Pons (tissue), 1 donor: Measurements from ENCODE around the gene ERCC5.

ENCODE experiments used
- DNase-seq: peaks from one replicate; pipeline ENCODE4 v3.0.0-alpha.2; 2016; ENCODE audit warnings: low spot score

ERCC5 gene

DNA sequence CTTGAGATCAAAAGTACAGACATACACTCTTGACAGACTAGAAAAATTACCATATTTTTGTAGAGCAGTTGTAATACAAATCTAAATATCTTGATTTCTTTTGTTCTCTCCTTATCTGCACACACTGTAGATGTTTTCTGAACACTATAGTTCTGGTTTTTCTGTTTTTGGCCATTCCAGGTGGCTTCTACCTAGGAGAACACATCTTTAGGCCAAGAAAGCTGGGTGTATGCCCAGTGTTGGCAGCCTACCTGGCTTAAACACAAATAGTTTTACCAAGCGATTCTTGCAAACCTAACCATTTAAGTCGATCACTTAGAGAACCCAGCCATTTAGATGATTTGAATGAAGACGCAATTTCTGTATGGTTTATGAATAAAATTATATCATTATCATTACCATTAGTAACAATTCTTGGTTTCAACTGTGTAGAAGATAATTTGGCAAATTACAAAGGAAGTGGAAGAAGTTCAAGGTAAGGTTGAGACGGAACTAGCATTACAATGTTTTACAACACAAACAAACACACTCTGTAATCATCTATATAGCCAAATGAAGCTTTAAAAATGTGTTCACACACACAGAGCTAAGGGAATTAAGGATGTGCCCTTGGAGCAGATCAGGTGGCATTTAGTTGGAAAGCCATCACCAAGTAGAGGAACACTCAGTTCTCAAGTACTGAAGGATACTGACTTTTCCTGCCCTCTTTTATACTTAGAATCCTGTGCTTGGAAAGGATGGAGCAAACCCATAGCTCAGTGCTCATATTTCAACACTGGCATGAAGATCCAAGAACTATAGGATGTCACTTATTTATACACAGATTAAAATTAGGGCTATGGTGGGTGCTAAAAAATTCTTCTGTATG lies 36.2 kb downstream of the ERCC5 start:
- peak; percentile 17 for DNase-seq

DNA sequence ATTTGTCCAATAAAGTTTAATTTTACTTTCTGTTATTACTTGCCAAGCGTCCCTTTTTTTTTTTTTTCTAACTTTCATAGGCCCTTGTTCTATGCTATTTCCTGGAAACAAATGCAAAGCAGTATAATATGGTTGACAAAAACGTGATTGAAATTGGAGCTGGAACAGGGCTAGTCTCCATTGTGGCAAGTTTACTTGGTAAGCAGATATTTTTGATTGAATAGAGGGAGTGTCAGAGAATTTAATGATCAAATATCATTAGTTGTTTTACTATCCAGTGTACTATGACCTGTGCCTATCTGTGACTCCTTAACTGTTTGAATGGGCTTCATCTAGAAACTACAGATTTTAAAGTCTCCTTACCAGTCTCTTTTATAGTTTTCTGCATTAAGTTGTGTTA lies 46.7 kb downstream of the ERCC5 start:
- DNase-seq: no peak

DNA sequence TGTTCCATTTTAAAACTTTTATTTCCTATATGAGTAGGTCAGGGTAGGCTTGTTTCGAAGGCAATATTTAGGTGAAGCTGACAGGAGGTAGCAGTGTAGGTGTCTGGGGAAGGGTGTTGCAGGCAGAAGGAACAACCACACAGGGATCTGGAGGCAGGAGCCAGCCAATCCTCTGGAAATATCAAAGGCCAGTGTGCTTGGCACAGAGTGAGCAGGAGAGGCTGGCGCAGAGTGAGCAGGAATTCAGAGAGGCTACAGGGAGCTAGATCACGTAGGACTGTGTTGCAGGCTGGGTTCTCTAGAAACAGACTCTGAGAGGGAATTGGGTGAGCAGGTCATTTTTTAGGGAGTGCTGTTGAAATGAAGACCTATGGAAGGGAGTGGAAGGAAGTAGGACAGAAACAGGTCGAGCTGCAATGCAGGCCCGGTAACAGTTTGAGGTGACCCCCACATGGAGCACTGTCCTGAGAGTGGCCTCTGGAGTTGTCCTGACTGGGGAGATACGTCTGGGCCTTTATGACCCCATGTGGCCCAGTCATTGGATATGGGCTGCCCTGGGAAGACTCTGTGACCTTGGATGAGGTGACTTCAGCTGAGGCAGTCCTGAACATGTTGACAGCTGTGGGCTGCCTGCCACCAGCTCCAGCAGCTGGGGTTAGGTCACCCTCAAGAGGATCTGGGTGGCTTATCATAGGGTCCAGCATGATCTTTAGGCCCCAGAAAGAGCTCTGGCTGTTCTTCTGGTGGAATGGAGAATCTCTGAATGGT lies 51.7 kb downstream of the ERCC5 start:
- no peak for DNase-seq

DNA sequence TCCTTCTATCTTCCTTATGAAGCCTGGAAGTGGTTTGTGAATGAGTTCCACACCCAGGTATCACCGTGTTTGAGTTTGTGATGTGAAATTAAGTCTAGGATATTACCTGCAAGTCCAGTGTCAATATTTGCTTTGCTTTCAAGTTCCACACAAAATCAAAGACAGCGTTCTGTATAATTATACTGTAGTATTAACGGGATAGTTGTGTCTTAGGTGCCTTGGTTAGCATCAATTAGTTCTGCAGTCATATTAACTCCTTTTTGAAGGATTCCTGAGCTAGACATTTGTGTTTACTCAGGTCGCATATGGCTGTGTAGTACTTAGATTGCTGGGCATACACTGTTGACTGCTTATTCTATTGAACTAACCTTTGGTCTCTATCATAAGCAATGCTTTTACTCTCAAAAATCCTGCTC lies 54.4 kb downstream of the ERCC5 start:
- no peak for DNase-seq

DNA sequence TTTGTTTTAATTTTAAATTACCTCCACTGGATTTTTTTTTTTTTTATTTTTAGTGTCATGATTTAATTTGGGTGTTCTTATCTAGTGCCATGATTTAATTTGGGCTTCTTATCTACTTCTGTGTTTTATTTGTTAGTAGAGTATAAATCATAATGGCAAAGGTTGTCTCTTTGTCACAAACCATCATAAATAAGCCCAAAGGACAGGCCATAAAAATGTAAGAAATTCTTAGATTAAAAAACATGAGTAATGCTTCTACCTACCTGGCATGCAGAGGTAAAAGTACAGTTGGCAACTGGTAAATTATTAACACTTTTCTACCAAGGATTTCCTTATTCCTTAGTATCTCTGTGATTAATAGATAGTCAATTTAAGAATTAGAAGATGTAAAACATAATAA lies 55.2 kb downstream of the ERCC5 start:
- no peak for DNase-seq

DNA sequence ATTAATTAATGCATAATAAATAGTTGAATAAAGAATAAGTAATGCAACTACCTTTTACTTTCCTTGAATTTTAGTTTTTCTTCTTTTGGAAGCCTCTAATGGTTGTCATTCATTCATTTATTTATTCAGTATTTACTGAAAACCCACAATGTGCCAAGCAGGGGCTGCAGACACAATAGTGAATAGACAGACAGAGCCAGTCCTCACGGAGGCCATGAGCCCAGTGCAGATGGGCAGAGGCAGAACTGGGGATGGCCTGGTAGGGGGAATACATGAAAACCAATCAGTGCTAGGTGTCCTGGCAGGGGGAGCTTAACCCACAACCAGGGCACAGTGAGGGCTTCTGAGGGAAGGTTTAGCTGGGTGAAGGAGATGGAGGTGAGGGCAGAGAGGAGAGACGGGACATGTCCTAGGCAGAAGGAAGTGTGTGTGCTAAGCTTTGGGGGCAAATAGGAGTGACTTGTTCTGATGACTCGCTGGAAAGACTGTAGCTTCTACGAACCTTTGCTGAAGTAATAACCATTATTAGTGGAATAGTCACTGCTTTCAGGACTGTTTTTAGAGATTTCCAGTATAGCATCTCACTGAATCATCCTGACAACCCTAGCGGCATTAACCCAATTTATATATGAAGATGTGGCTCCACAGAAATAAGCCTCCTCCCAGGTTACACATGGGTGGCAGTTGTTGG lies 55.9 kb downstream of the ERCC5 start:
- DNase-seq: peak; percentile 24

DNA sequence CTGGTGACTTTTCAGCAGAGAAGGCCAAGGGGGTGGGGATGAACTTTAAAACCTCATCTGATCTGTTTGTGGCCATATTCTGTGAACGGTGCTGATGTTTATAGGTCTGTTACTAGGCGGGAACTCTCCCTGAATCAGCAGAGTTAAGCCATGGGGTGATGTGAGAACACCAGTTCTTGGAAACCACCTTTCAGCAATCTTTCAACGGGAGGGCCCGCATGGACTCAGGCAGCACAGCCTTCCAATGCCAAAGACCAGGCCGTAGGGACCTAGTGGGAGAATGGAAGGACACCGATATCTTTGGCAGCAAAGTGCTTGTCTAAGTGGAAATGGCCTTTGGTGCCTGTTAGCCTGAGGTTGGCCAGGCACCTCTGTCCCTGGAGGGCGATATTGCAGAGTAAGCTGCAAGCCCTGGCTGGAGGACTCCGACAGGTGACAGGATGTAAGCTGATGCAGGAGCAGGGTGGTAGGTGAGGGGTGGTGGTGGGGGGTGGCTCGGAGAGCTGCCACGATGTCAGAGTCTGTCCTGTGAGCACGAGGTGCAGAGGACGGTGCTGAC lies 57.0 kb downstream of the ERCC5 start:
- no peak for DNase-seq

DNA sequence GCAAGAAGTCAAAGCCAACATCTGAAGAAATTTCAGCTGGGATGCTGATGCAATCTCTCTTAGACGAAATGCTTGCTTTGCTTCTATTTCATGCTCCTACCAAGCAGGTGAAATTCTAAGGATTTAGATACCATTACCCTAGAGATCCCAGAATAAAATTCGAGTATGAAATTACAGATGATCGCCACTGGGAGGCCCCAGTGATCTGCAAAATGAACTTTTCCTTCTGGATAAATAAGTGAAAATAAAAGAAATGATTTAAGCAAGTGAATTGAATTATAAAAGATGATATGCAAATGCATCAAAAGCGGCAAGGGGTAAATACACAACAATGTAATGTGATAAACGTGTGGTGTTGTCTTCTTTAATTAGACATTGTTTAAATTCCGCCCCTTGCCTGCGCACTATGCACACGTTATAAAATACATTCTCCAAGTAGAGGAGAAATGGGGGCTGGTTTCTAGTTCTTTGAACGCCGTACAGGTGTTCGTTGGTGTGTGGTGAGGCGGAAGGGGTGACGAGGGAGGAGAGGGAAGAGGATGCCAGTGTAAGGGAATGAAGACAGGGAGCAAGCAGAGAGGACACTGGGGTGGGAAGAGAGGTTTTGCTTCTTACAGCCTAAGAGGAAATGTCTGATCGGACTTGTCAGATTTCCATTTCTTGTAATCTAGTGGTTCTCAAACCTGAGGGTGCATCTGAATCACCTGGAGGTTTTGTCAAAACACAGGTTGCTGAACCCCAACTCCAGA lies 58.0 kb downstream of the ERCC5 start:
- DNase-seq: peak; percentile 24

DNA sequence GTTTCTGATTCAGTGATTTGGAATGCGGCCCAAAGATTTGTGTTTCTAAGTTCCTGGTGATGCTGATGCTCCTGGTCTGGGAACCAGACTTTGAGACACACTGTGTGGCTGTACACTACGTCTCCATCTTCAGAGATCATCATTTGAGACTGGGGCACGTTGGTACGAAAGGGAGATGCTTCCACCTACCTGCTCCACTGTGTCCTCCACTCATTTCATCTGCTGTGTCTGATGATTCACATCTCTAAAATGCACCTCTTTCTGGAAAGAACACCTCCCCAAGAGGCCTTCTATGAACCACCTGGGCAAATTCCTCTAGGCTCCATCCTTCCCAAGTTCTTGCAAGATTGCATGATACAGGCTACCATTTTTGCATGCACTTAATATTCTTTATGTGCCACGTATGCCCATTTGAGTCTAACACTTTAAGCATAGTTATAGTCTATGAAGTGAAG lies 58.6 kb downstream of the ERCC5 start:
- DNase-seq: no peak

DNA sequence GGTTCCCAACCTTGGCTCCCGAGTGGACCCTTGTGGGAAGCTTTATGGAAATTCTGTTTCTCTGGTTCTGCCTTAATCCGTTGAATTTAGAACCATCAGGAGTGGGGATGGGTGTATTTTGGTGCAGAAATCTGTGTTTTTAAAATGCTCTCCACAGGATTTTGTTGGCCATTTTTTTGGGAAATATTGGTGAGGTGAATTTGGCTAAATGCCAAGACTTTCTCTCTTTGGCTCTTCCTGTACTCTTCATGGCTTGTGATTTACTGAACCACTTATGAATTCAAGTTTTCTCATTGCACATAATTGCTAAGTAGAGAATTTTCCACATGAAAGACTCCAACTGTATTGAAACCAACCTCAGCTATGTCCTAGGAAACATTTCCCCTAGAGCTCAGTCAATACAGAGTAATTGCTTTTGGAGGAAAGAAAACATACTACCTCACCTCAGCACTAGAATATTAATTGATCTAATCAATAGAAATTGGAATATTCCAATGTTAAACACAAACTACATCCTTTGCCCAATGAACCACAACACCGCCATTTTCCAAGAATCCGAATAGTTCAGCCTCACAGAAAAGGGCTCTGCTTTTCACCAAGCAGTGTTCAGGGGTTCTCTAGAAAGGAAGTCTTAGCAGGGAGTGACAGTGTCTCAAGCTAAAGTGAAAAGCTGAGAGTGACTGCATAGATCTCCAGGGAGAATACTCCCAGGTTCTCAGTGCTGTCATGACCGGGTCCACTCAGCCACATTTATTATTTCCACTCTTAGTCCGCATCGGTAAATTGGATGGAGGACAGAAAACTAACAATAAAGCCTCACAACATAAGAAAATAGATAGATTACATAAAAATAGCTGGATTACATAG lies 60.3 kb downstream of the ERCC5 start:
- DNase-seq: no peak

DNA sequence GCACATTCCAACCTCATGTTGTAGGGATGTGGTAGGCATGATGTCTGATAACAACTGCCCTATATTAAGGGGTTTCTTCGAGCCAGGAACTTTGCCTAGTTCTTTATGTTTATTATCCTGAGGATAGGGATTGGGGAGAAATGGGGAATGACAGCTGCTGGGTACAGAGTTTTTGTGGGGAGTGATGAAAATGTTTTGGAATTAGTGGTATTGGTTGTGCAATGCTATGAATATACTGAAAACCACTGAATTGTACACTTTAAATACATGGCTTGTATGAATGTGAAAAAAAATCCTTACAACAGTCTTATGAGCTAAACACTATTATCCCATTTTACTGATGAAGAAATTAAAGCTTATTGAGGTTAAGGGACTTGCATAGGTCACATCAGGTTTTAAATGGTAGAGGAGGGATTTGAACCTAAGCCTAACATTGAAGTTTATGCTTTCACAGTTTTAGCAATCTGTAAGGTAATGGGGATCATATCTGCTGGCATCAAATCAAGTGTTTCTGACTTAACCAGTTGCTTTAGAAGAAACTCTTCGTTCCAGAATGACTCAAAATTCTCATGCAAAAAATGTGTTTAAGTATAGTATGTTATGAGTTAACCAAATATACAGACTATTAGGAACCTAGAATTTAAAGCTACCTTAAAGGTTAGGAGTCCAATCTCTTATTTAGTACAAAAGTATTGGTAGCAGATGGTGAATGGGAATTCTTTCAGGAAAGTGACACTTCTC lies 61.4 kb downstream of the ERCC5 start:
- DNase-seq: no peak

DNA sequence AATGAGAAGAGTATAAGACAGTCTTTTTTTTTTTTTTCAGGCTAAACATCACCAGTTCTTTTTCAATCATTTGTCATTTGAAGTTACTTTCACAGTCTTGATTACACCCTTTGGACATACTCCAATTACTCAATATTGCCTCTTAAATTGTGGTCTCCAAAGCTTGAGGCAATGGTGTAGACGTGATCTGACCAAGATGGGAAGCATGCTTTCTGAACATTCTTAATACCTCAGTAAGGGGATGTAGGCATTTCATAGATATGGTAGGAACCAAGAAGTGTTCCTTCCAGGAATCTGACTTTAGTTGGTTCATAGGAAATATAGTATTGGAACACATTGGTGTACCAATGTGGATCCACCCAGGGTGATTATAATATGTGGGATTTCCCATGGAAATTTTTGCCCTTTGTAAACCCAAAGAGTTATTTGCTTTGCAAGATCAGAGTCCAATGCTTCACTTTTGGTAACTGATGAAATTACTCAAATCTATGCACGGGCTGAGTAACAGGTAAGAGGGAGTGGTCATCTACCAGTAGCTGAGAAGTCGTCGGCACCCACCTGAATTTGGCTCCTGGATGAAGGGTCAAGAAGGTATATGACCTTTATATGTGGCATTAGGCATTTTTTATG lies 62.2 kb downstream of the ERCC5 start:
- no peak for DNase-seq

DNA sequence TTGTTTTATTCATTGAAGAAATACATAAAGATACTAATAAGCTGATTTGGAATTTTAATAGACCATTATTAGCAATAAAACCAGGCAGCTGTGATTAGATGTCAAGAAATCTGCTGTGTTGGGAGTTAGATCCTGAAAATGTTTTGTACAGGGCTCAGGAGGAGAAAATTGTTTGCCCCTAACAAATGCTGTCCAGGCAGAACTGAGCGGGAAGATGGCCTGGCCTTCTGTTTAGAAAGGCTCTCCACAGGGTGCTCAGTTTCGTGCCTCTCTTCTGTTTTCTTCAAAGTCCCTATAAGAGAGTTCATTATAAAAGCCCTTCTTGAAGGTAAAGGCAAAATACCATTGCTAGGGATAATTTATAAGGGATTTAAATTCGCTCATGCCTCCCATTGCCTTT lies 64.1 kb downstream of the ERCC5 start:
- no peak for DNase-seq

DNA sequence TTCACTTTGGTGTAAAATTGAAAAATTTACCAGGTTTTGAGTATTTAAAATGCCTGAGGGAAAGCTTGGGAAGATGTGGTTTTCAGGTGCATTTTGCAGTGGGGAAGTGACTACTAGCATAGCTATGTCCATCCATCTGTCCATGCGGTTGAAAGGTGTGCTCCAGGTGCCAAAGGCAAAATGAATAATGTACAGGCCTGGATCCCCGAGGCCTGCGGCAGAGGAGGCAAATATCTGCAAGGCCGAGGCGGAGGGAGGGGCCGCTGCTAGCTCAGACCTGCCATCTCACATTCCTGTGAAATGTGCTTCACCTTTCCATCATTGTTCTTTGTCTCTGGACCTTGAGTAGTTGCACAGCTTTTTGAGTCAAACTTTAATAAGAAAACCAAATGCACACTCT lies 65.5 kb downstream of the ERCC5 start:
- no peak for DNase-seq

DNA sequence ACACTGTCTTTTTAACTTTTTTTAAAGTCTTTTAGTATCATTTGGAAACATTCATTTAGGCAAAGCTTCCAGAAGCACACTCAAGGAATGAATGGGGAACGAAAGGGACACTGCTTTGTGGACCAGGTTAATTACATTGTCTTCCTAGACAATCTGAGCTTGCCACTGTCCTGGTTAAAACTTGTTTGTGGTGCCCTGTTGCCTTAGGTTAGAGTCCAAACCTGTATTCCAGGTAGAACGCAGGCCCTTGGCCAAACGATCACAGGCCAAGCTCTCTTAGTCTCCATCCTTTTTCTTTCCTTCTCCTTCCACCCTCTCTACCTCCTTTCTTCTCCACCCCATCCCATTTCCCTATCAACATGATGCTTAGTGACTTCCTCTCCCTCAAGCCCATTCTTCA lies 66.8 kb downstream of the ERCC5 start:
- no peak for DNase-seq

DNA sequence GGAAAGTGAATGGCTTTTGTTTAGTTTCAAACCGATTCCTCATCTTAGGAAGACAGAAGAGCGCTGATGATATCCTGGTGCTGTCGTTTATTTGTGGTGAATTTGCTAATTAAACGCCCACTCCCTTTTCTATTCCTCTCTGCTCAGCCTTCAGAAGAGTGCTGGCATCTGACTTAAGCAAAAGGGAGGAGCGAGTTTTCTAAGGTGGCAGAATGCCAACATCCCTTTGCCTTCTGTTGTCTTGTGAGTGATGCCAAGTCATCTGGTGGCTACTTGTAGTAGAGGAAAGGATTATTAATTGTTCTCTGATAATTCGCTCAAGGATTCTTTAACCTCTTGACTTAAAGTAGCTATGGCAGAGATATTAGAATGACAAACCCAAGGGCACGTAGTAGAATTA lies 68.1 kb downstream of the ERCC5 start:
- peak; percentile 35 for DNase-seq

DNA sequence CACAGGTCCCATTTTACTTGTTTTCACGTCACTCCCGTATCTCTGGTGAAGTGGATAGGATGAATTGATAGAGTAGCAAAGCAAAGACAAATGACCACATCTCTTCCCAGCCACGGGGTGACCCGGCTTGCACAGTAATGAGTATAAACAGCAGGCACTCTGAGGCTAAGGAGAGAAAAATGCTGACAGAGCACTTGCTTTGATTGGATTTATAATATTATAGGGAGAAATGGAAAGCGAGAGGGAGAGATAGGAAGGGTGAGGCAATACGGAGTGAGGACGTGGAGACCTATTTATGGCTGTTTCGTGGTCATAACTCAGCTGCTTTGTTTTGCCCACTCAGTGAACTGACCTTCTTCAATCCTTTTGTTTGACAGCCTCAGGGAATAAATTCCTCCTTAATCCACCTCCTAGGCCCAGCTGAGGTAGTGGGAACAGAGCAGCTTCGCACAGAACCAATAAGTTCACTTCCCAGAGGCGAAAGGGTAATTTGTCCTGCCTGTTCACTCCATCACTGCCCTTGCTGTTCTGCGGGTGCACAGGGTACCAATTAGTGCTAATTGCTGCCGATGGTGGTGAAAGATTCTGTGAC lies 68.6 kb downstream of the ERCC5 start:
- DNase-seq: no peak

DNA sequence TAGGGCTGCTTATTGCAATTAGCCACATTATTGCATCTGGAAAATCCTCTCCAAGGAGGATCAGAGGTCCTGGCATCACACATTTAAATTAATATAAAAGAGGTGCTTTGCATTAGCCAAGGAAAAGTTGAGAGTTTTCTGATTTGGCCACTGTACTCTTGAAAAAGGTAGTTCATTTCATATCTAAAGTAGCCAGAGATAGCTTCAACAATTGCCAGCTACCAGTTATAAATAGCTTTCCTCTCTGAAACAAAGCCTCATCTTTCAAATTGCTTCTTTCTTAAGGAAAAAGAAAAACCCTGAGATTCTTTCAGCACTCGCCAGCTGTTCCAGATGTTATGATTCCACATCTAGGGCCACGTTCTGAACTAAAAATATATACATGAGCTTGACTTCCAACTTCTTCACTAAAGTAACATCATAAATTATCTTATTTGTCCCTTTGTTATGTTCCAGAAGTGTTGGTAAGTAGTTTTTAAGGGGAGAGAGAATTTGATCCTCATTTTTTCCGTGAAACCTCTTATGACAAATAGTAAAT lies 69.6 kb downstream of the ERCC5 start:
- DNase-seq: no peak

DNA sequence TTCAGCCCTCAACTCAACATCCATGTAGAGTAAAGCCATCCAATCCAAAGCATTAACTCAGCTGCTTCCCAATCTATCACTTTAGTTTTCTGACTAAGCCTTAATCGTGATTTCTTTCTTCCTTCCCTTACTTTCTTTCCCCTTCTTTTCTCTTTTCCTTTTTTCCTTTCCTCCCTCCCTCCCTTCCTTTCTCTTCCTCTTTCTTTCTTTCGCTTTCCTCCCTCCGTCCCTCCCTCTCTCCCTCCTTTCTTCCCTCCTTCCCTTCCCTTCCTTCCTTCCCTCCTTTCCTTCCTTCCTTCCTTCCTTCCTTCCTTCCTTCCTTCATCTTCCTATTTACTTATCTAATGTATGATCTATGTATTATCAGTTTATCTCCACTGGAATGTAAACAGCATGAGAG lies 71.2 kb downstream of the ERCC5 start:
- no peak for DNase-seq
